KMS-11 (cell line): ENCODE data around the gene FIZ1.

Experiments used
- H2AFZ ChIP-seq: fragments of 200-600 bp; sonication (generic); 2 replicates; pipeline ENCODE4 v1.6.1; 2016; ENCODE audit warnings: antibody characterized with exemption, mixed run types, low read depth
- H3K27ac ChIP-seq: fragments of 200-600 bp; sonication (generic); 2 replicates; pipeline ENCODE4 v1.6.1; 2016; ENCODE audit warnings: mild to moderate bottlenecking, mixed run types
- H3K27me3 ChIP-seq: fragments of 200-600 bp; sonication (generic); 2 replicates; pipeline ENCODE4 v1.6.1; 2017; ENCODE audit warnings: mild to moderate bottlenecking, low read depth, mixed run types, moderate library complexity; ENCODE audit not compliant: insufficient read depth
- H3K36me3 ChIP-seq: fragments of 200-600 bp; sonication (generic); 2 replicates; pipeline ENCODE4 v1.6.1; 2017; ENCODE audit warnings: mild to moderate bottlenecking, mixed run types; ENCODE audit not compliant: insufficient read depth
- H3K4me1 ChIP-seq: fragments of 200-600 bp; sonication (generic); 2 replicates; pipeline ENCODE4 v1.6.1; 2016; ENCODE audit warnings: mild to moderate bottlenecking, low read depth, mixed run types; ENCODE audit not compliant: poor library complexity, severe bottlenecking
- H3K4me2 ChIP-seq: fragments of 200-600 bp; sonication (generic); 2 replicates; pipeline ENCODE4 v1.7.0; 2016; ENCODE audit warnings: mild to moderate bottlenecking, mixed run types
- H3K4me3 ChIP-seq: fragments of 200-600 bp; sonication (generic); IDR thresholded peaks from 2 replicates; pipeline ENCODE4 v1.6.1; 2017; ENCODE audit warnings: low read depth, low read length, mixed read lengths; ENCODE audit not compliant: insufficient read depth
- H3K79me2 ChIP-seq: fragments of 200-600 bp; sonication (generic); 2 replicates; pipeline ENCODE4 v1.6.1; 2016; ENCODE audit warnings: low read depth, mixed run types; ENCODE audit not compliant: insufficient read depth
- H3K9ac ChIP-seq: fragments of 200-600 bp; sonication (generic); 2 replicates; pipeline ENCODE4 v1.6.1; 2016; ENCODE audit warnings: mild to moderate bottlenecking, mixed run types
- H4K20me1 ChIP-seq: fragments of 200-600 bp; sonication (generic); 2 replicates; pipeline ENCODE4 v1.6.1; 2016; ENCODE audit warnings: mild to moderate bottlenecking, mixed run types; ENCODE audit not compliant: insufficient read depth
- CTCF ChIP-seq: fragments of 200-600 bp; sonication (generic); conservative IDR thresholded peaks from 2 replicates; pipeline ENCODE4 v1.6.1; 2017; ENCODE audit warnings: low read depth, mild to moderate bottlenecking, antibody characterized with exemption, low read length, moderate library complexity, mixed read lengths

The FIZ1 gene

GRCh38 chr19:55621205-55621672 is 21.9 kb upstream of the FIZ1 start:
- no peak overlapping the region for H2AFZ ChIP-seq
- no peak overlapping the region for H3K9ac ChIP-seq
- H3K79me2 ChIP-seq = no peaks in the 10 kb centered on the region
- no peaks in the 10 kb centered on the region for H3K27me3 ChIP-seq
- H3K27ac ChIP-seq = no peak overlapping the region
- H4K20me1 ChIP-seq = no peaks in the 10 kb centered on the region
- peaks cover 15% of the 10 kb centered on the region for H3K4me1 ChIP-seq
- H3K4me2 ChIP-seq = no peak overlapping the region
- H3K4me3 ChIP-seq = no peak overlapping the region
- TF ChIP-seq CTCF = no peak
- no peaks in the 10 kb centered on the region for H3K36me3 ChIP-seq

- H3K27me3 ChIP-seq = no peaks in the 10 kb centered on the region
- no peak overlapping the region for H3K4me3 ChIP-seq
- H4K20me1 ChIP-seq = no peaks in the 10 kb centered on the region
- H3K9ac ChIP-seq = no peak overlapping the region
- no peak overlapping the region for H2AFZ ChIP-seq
- peaks cover 15% of the 10 kb centered on the region for H3K4me1 ChIP-seq
- no peaks in the 10 kb centered on the region for H3K79me2 ChIP-seq
- no peak overlapping the region for H3K4me2 ChIP-seq
- TF ChIP-seq CTCF = no peak
- H3K36me3 ChIP-seq = no peaks in the 10 kb centered on the region
- no peak overlapping the region for H3K27ac ChIP-seq
These were observed 21.3 kb upstream of the FIZ1 start for GRCh38 chr19:55620410-55621204.

- Histone ChIP-seq H3K4me2 (no peak overlapping the region), H3K4me1 (peaks cover 8% of the 10 kb centered on the region), H3K9ac (no peak overlapping the region), H3K4me3 (no peak overlapping the region), H3K36me3 (no peaks in the 10 kb centered on the region), H2AFZ (no peak overlapping the region), H3K27me3 (no peaks in the 10 kb centered on the region), H3K27ac (no peak overlapping the region), H4K20me1 (no peaks in the 10 kb centered on the region), H3K79me2 (no peaks in the 10 kb centered on the region)
- no peak for TF ChIP-seq CTCF
These were observed 20.0 kb upstream of the FIZ1 start for GRCh38 chr19:55619286-55619685.

- H3K36me3 ChIP-seq = no peaks in the 10 kb centered on the region
- H3K27me3 ChIP-seq = no peaks in the 10 kb centered on the region
- no peak overlapping the region for H3K9ac ChIP-seq
- no peak overlapping the region for H2AFZ ChIP-seq
- no peaks in the 10 kb centered on the region for H3K79me2 ChIP-seq
- H4K20me1 ChIP-seq = no peaks in the 10 kb centered on the region
- no peak for TF ChIP-seq CTCF
- no peak overlapping the region for H3K4me3 ChIP-seq
- no peak overlapping the region for H3K27ac ChIP-seq
- H3K4me1 ChIP-seq = peaks cover 3% of the 10 kb centered on the region
- no peak overlapping the region for H3K4me2 ChIP-seq
These were observed 19.1 kb upstream of the FIZ1 start for GRCh38 chr19:55618426-55618825.
